Mucosa of descending colon (tissue), 3 donors: ENCODE data around the gene ACOT12. TPM values are rescaled to one million over a fixed set of nuclear protein-coding genes. Genes with fewer than 3 reads are reported as not detected.

ENCODE experiments used
- ATAC-seq: fragments of 200-7000 bp; cut with Tn5 transposase; one replicate; pipeline ENCODE4 v1.9.1; 2020; ENCODE audit warnings: mild to moderate bottlenecking, moderate library complexity
- DNase-seq, 3 donors: peaks; one replicate each; pipeline ENCODE4 v3.0.0-alpha.2; 2020
- H3K36me3 ChIP-seq: fragments of 200-600 bp; one replicate; pipeline ENCODE4 v1.8.0; 2021; ENCODE audit warnings: low read depth, mild to moderate bottlenecking
- H3K4me1 ChIP-seq: fragments of 200-600 bp; one replicate; pipeline ENCODE4 v1.8.0; 2021; ENCODE audit warnings: low read depth, mild to moderate bottlenecking
- H3K4me3 ChIP-seq: fragments of 200-600 bp; one replicate; pipeline ENCODE4 v1.8.0; 2021; ENCODE audit warnings: mild to moderate bottlenecking
- H3K9me3 ChIP-seq: fragments of 200-600 bp; one replicate; pipeline ENCODE4 v1.8.0; 2021; ENCODE audit warnings: mild to moderate bottlenecking
- CTCF ChIP-seq: fragments of 200-600 bp; IDR thresholded peaks from one replicate; pipeline ENCODE4 v1.8.0; 2022; ENCODE audit warnings: antibody characterized with exemption, mild to moderate bottlenecking
- intact Hi-C, 2 donors: fragments of 100-400 bp; cut with DNase I in 1 of 2; cut with micrococcal nuclease in 1 of 2; formaldehyde crosslinking; loops; one replicate each; pipeline versions ENCODE4 v1.11.0 to v1.11.1; 2022; cut with DNase I, micrococcal nuclease
- total RNA-seq, 3 donors: library from RNA; stranded (reverse); fragmentation: NEBNext Ultra II Directional in 2 of 3; extraction: Animal tissue kit (Norgen Biotek cat#: 25700) in 2 of 3; gene quantifications; one replicate each; pipeline versions ENCODE4 v1.2.1 to v1.2.4, GENCODE V29; 2021 to 2023
- donor health status: DM: no; HTN: no; CAD: no; lungs with moderate emphysema.
- donor health status: DM: no; HTN: no; CAD: no.
- donor health status: DM: no; HTN: yes; CAD: no.

The ACOT12 gene
- total RNA-seq, 3 donors from 2014 or later = not detected

GRCh38 chr5:81315336-81315735 lies 78.6 kb downstream of the ACOT12 start:
- intact Hi-C loops = no loop called here

GRCh38 chr5:81314581-81314980 lies 79.4 kb downstream of the ACOT12 start:
- Histone ChIP-seq H3K4me1 (no peaks in the 10 kb centered on the region), H3K36me3 (no peaks in the 10 kb centered on the region), H3K9me3 (no peaks in the 10 kb centered on the region), H3K4me3 (no peak overlapping the region)
- no peak for DNase-seq
- intact Hi-C loops = no loop called here
- TF ChIP-seq CTCF = no peak
- no peak for ATAC-seq

More at GRCh38 chr5:81315336-81315735, 78.6 kb downstream of the ACOT12 start:
- ATAC-seq = no peak
- DNase-seq = no peak
- Histone ChIP-seq H3K9me3 (no peaks in the 10 kb centered on the region), H3K4me1 (no peaks in the 10 kb centered on the region), H3K4me3 (no peak overlapping the region), H3K36me3 (no peaks in the 10 kb centered on the region)
- no peak for TF ChIP-seq CTCF

GRCh38 chr5:81313686-81314085 lies 80.2 kb downstream of the ACOT12 start:
- H3K4me3 ChIP-seq = no peak overlapping the region
- no peak for DNase-seq
- ATAC-seq = no peak
- no peaks in the 10 kb centered on the region for H3K9me3 ChIP-seq
- no peaks in the 10 kb centered on the region for H3K4me1 ChIP-seq
- TF ChIP-seq CTCF = no peak
- intact Hi-C loops = no loop called here
- no peaks in the 10 kb centered on the region for H3K36me3 ChIP-seq

- no peak for DNase-seq
- Histone ChIP-seq H3K9me3 (no peaks in the 10 kb centered on the region), H3K4me1 (no peaks in the 10 kb centered on the region), H3K36me3 (no peaks in the 10 kb centered on the region), H3K4me3 (no peak overlapping the region)
- no peak for ATAC-seq
- TF ChIP-seq CTCF = no peak
- intact Hi-C loops = no loop called here
Measured at GRCh38 chr5:81313278-81313677, 80.7 kb downstream of the ACOT12 start.

- DNase-seq (no peak), ATAC-seq (no peak)
- no peak overlapping the region for H3K4me3 ChIP-seq
- no peaks in the 10 kb centered on the region for H3K36me3 ChIP-seq
- no peaks in the 10 kb centered on the region for H3K9me3 ChIP-seq
- no peaks in the 10 kb centered on the region for H3K4me1 ChIP-seq
- TF ChIP-seq CTCF = no peak
- intact Hi-C loops = no loop called here
Measured at GRCh38 chr5:81310402-81311063, 83.4 kb downstream of the ACOT12 start.

- intact Hi-C loops = no loop called here
- TF ChIP-seq CTCF = no peak
- DNase-seq (no peak), ATAC-seq (no peak)
- Histone ChIP-seq H3K4me3 (no peak overlapping the region), H3K4me1 (no peaks in the 10 kb centered on the region), H3K9me3 (no peaks in the 10 kb centered on the region), H3K36me3 (no peaks in the 10 kb centered on the region)
Measured at GRCh38 chr5:81308836-81309235, 85.1 kb downstream of the ACOT12 start.
